Astrocyte (in vitro differentiated cells and primary cell): ENCODE results near the gene RNASE11.

Experiments used
- EZH2 ChIP-seq: IDR thresholded peaks from 2 replicates; pipeline ENCODE4 v1.6.1; 2012; ENCODE audit warnings: mild to moderate bottlenecking, low read length, inconsistent platforms; ENCODE audit not compliant: insufficient read depth
- TF ChIP-seq, protein P1 (sequence below): IDR thresholded peaks from 2 replicates; pipeline ENCODE4 v1.5.1; 2011; ENCODE audit warnings: low read depth, mild to moderate bottlenecking, inconsistent platforms, low read length, moderate library complexity; ENCODE audit not compliant: insufficient read depth

DNA sequence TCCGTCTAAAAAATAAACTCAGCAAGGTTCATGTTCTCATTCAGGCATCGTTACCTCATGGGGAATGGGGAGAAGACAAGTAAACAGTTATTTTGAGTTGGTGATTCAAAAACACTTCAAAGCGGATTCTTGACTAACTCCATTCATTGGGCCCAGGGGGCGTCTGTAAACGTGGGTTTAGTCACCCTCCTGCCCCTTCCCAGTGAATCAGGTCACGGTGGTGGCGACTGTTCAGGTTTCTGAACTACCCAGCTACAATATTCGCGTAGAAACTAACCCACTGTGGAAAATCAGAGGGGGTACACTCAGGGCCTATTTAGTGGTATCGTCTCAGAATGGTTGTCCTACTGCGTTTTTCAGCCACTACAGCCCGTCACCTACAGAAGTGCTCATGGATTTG is 38.5 kb upstream of the RNASE11 start:
- TF ChIP-seq, protein P1, sequence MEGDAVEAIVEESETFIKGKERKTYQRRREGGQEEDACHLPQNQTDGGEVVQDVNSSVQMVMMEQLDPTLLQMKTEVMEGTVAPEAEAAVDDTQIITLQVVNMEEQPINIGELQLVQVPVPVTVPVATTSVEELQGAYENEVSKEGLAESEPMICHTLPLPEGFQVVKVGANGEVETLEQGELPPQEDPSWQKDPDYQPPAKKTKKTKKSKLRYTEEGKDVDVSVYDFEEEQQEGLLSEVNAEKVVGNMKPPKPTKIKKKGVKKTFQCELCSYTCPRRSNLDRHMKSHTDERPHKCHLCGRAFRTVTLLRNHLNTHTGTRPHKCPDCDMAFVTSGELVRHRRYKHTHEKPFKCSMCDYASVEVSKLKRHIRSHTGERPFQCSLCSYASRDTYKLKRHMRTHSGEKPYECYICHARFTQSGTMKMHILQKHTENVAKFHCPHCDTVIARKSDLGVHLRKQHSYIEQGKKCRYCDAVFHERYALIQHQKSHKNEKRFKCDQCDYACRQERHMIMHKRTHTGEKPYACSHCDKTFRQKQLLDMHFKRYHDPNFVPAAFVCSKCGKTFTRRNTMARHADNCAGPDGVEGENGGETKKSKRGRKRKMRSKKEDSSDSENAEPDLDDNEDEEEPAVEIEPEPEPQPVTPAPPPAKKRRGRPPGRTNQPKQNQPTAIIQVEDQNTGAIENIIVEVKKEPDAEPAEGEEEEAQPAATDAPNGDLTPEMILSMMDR, result no peak
- TF ChIP-seq EZH2, result no peak
